ENCODE data around the gene KAZN.

DNA sequence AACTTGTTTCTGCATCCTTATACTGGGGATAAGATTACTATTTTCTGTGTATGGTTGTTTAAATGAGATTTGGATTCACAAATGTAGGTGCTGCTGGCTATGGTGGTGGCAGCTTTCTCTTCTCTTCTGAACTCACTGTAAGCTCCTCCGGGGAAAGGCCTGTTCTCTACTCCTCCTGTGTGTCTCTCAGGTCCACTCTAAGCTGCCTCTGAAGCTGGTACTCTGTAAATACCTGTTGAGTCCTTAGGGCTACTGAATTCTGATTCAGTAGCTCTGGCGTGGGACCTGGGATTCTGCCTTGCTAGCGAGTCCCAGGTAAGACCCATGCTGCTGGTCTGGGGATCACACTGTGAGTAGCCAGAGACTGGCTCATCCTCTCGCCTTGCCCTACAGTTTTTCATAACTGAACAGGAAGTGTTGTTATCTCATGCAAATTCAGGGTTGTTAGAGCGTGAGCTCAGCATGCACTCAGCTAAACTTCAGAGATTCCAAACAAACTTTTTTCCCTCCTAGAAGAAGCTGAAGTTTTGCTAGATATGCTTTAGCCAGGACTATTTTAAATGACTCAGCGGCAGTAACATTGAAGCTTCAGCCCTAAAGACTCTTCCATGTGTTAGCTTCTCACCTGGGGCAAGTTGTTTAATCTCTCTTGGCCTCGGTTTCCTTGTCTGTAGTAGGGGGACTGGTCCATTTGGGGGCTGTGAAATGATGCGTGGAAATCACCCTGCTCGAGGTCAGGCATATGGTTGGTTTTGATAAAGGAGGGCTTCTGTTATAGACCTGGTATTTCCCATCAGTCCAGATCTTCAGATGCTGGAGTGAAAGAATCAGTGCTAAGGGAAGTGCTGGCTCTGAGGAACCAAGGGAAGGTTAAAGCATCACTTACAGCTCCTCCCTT, 283.5 kb downstream of the KAZN start:
- TF ChIP-seq FOXM1 (IDR thresholded peaks at IDR 0.05; ENCODE audit: borderline replicate concordance) (no peak), LEF1 (IDR thresholded peaks at IDR 0.05; ENCODE audit: borderline replicate concordance) (no peak), SUZ12 (IDR thresholded peaks at IDR 0.05) (no peak)

Data from HEK293T (cell line).